Measurements from ENCODE around the gene NPDC1.

NPDC1 gene

DNA sequence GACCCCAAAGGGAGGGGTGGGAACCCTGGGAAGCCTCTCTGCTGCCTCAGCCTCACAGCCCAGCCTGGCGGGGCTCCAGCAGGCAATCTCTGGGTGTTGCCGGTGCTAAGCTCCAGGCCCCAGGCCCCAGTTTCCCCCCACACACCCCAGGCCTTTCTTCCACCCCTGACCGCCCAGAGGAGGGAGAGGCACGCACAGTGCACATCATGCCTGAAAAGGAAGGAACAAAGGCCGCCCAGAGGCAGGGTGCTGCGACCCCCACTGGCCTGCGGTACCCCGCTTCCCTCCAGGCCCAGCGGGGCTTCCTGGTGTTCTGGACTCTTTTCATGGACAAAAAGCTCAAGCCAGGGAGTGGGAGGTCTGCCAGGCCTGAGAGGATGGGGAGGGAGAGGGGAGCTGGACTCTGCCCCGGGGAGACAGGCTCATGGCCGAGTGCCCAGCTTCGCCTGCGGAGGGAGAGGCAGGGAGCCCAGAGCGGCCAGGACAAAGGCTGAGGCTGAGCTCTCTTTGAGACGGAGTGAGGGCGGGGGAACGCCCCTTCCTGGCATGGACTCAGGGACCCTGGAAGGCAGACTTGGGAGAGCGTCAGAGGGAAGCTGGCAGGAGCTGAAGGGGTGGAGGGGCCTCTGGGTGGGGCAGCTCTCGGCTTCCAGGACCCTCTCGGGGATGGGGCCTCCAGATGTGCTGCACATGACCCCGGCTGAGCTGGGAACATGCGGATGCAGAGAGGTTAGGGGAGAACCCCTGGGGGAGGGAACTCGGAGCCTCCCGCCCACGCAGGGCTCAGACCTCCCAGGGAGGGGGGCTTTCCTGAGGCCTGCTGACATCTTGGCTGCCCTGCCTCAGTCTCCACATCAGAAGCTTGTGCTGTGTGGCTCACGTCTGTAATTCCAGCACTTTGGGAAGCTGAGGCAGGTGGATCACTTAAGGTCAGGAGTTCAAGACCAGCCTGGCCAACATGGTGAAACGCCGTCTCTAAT is 9.7 kb upstream of the NPDC1 start:
- H3K36me3 ChIP-seq (ENCODE audit: insufficient read depth, low read length) = no peaks in the 10 kb centered on the region
- no peak for DNase-seq (ENCODE audit: low read depth, low spot score)
- no peaks in the 10 kb centered on the region for H3K9me3 ChIP-seq (ENCODE audit: low read depth, low read length)
- H3K9ac ChIP-seq (ENCODE audit: insufficient read length) = no peak overlapping the region
- H3K4me3 ChIP-seq = no peak overlapping the region
- no peak for TF ChIP-seq EZH2 (IDR thresholded peaks at IDR 0.05)
- no peak for TF ChIP-seq FOXP2 (optimal IDR thresholded peaks at IDR 0.05; ENCODE audit: control extremely low read depth, extremely low read length, insufficient read depth)
- no peak for TF ChIP-seq POLR2AphosphoS5 (IDR thresholded peaks at IDR 0.05; ENCODE audit: borderline replicate concordance, low read depth, low read length)
- no peak overlapping the region for H3K27ac ChIP-seq

DNA sequence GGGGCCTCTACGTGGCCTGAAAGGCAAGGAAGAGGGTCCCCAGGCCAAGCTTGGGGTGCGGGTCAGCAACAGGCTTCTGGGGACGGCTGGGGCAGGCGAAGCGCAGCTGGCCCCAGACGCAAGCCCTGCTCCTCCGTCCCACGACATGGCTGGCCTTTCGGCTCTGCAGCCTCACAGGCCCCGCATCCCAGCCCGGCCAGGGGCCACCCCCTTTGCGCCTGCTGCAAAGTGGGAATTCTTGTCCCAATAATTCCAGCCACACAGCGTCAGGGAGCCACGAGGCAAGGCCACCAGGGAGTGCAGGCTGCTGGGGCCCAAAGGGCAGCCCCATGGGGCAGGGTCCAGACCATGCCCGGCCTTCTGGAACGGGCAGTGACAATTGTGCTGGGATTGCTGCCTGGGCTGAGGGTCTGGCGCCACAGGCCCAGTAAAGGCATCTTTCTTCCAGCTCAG is 9.0 kb upstream of the NPDC1 start:
- Histone ChIP-seq H3K36me3 (ENCODE audit: insufficient read depth, low read length) (no peaks in the 10 kb centered on the region), H3K9me3 (ENCODE audit: low read depth, low read length) (no peaks in the 10 kb centered on the region), H3K4me3 (no peak overlapping the region), H3K27ac (no peak overlapping the region), H3K9ac (ENCODE audit: insufficient read length) (no peak overlapping the region)
- TF ChIP-seq EZH2 (IDR thresholded peaks at IDR 0.05) (no peak), FOXP2 (optimal IDR thresholded peaks at IDR 0.05; ENCODE audit: control extremely low read depth, extremely low read length, insufficient read depth) (no peak), POLR2AphosphoS5 (IDR thresholded peaks at IDR 0.05; ENCODE audit: borderline replicate concordance, low read depth, low read length) (no peak)
- no peak for DNase-seq (ENCODE audit: low read depth, low spot score)

DNA sequence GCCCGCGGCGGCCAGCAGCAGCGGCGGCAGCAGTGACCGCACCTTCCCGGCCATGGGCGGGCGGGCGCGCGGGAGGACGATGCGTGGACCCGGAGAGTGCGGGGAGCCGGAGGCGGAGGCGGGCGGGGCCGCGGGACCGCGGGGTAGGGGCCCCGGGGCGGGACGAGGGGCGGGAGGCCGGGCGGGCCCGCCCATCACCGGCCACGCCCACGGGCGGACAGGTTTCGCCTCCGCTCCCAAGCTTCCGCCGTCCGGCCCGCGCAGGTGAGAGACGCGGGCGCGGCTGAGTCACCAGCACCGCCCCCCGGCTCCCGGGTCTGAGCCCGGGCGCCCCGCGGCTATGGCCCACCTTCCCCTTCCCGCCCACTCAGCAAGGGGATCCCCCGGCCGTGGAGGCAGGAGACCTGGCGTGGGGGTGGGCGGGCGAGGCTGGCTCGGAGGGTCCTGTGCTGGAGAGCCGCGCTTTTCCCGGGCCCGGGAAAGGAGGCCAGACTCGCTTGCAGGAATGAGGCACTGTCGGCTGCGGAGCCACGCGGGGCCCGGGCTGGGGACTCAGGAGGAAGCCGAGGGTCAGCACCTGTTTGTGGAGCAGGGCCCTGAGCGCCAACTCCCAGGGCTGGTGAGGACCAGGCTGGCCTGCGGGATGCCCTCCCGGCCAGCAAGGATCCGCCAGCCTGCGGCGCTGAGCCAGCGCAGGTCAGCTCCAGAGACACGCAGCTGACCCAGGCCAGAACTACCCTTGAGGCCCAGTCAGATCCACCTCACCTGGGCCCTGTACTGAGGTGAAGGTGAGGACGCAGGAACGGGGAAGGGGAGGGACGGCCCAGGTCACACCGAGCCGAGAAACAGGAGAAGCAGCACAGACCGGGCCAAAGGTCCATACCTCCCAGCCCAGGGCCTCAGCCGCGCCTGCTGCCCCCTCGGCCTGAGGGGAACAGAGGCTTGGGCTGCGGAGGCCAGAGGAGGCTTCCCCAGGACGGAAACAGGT is 8.3 kb upstream of the NPDC1 start, which contains the start of gene ENTPD2:
Gene ENTPD2 (minus strand): TSS at position 118 of the 988 bp plus-strand sequence. CDS start 64 bp downstream, at position 54.
- Histone ChIP-seq H3K9me3 (ENCODE audit: low read depth, low read length) (no peaks in the 10 kb centered on the region), H3K9ac (ENCODE audit: insufficient read length) (no peak within 1 kb of the TSS), H3K4me3 (peak within 1 kb of the TSS; percentile 63), H3K36me3 (ENCODE audit: insufficient read depth, low read length) (no peaks in the 10 kb centered on the region), H3K27ac (no peak within 1 kb of the TSS)
- TF ChIP-seq EZH2 (IDR thresholded peaks at IDR 0.05) (no peak), POLR2AphosphoS5 (IDR thresholded peaks at IDR 0.05; ENCODE audit: borderline replicate concordance, low read depth, low read length) (no peak), FOXP2 (optimal IDR thresholded peaks at IDR 0.05; ENCODE audit: control extremely low read depth, extremely low read length, insufficient read depth) (no peak)
- no peak for DNase-seq (ENCODE audit: low read depth, low spot score)

DNA sequence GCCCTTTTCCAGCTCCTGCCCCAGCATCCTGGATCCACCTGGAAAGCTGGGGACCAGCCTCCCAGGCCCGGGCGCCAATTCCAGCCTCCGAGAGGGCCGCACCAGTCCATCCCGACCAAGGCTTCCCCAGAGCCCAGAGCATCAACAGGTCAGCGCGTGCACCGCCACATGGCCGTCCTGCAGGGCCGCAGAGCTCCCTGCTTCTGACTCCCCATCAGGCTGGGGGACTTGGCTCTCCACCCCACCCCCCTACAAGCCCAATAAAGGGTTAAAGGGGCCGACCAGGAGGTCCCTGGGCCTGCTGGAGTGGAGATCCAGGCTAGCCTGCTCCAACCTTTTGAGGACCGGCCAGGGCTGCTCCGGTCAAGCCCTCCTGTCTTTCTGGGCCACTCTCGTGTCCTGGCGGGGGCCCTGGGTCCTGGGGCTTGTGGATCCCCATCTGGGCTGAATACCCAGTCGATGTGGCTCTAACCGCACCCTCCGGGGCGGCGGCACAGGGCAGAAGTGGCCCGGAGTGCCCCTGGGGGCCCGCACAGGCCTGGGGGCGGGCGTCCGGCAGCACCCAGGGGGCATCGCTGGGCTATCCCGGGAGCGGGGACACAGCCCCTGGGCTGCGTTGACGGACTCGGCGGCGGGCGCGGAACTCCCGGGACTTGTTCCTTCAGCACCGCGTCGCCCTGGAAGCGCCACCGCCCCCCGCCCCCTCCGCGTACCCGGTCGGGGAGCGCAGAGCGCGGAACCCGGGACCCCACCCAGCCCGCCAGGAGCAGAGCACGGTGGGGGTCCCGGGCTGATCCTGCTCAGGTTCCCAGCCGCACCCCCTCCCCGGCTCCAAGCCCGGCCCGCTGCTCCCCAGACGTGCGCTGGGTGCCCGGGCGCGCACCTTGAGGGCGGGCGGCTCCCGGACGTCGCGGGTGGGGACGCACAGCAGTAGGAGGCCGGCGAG is 7.3 kb upstream of the NPDC1 start:
- Histone ChIP-seq H3K9me3 (ENCODE audit: low read depth, low read length) (no peaks in the 10 kb centered on the region), H3K36me3 (ENCODE audit: insufficient read depth, low read length) (no peaks in the 10 kb centered on the region), H3K27ac (no peak overlapping the region), H3K9ac (ENCODE audit: insufficient read length) (no peak overlapping the region), H3K4me3 (peak overlapping the region; percentile 63)
- DNase-seq (ENCODE audit: low read depth, low spot score) = no peak
- TF ChIP-seq POLR2AphosphoS5 (IDR thresholded peaks at IDR 0.05; ENCODE audit: borderline replicate concordance, low read depth, low read length) = no peak
- TF ChIP-seq EZH2 (IDR thresholded peaks at IDR 0.05) = no peak
- no peak for TF ChIP-seq FOXP2 (optimal IDR thresholded peaks at IDR 0.05; ENCODE audit: control extremely low read depth, extremely low read length, insufficient read depth)

DNA sequence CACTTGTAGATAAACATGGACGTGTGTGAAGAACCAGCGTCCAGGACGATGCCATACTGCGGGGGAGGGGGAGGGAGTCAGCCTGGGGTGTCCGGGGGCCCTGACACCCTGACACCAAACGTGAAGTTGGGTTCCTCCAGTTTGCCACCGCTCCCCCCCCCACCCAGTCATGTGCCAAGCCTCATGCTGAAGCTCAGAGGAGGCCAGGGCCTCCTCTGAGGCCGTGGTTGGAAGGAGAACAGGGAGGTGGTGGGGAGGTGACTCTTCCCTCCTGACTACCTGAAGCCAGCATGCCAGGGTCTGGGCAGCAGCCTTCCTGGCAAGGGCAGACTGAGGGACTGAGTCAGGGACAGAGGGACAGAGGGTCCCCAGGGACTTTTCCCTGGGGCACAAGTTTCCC is 6.3 kb upstream of the NPDC1 start:
- H3K4me3 ChIP-seq = no peak overlapping the region
- no peak overlapping the region for H3K9ac ChIP-seq (ENCODE audit: insufficient read length)
- H3K27ac ChIP-seq = no peak overlapping the region
- DNase-seq (ENCODE audit: low read depth, low spot score) = no peak
- no peaks in the 10 kb centered on the region for H3K36me3 ChIP-seq (ENCODE audit: insufficient read depth, low read length)
- no peaks in the 10 kb centered on the region for H3K9me3 ChIP-seq (ENCODE audit: low read depth, low read length)
- TF ChIP-seq FOXP2 (optimal IDR thresholded peaks at IDR 0.05; ENCODE audit: control extremely low read depth, extremely low read length, insufficient read depth) (no peak), EZH2 (IDR thresholded peaks at IDR 0.05) (no peak), POLR2AphosphoS5 (IDR thresholded peaks at IDR 0.05; ENCODE audit: borderline replicate concordance, low read depth, low read length) (no peak)

DNA sequence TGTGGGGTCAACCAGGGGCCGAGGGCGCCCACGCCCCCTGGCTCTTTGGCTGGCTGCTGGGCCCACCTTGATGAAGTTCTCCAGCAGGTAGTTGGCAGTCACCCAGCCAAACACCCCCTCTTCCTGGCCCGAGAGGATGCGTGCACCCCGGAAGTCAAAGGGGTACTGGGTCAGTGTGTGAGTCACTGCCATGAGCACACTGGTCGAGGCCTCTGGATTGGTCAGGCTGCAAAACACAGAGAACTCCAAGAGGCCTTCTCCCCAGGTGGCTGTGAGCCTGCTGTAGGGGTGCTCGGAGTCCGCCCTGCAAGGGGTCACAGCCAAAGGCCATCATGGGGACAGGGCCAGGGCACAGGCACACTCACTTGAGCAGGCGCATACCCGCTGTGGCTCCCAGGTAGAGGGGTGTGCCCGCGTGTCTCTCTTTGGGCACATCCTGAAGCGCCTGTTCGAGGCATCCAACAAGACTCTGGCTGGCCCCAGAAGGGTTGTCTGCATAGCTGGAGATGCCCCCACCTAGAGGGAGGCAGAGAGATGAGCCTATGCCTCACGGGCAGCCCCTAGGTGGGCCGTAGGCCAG is 5.3 kb upstream of the NPDC1 start:
- TF ChIP-seq FOXP2 (optimal IDR thresholded peaks at IDR 0.05; ENCODE audit: control extremely low read depth, extremely low read length, insufficient read depth) (no peak), EZH2 (IDR thresholded peaks at IDR 0.05) (no peak), POLR2AphosphoS5 (IDR thresholded peaks at IDR 0.05; ENCODE audit: borderline replicate concordance, low read depth, low read length) (no peak)
- no peaks in the 10 kb centered on the region for H3K36me3 ChIP-seq (ENCODE audit: insufficient read depth, low read length)
- H3K9ac ChIP-seq (ENCODE audit: insufficient read length) = no peak overlapping the region
- no peak for DNase-seq (ENCODE audit: low read depth, low spot score)
- H3K4me3 ChIP-seq = no peak overlapping the region
- no peaks in the 10 kb centered on the region for H3K9me3 ChIP-seq (ENCODE audit: low read depth, low read length)
- H3K27ac ChIP-seq = no peak overlapping the region

DNA sequence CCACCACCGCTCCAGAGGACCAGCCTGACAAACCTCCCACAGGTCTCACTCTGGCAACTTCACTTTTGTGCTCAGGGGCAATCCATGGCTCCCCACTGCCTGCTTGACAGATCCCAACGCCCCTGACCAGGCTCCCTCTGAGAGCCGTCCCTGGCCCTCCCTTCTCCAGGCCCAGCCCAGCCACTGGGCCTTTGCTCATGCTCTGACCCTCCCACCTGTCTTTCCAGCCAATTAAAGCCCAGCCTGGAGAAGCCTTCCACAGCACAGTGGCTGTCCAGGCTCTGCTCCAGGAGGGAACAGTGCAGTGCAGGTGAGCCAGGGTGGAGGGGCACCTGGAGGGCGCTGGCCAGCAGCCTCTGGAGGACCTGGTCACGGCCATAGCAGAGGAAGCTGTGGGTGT is 4.6 kb upstream of the NPDC1 start:
- Histone ChIP-seq H3K27ac (no peak overlapping the region), H3K36me3 (ENCODE audit: insufficient read depth, low read length) (no peaks in the 10 kb centered on the region), H3K9ac (ENCODE audit: insufficient read length) (no peak overlapping the region), H3K9me3 (ENCODE audit: low read depth, low read length) (no peaks in the 10 kb centered on the region), H3K4me3 (no peak overlapping the region)
- no peak for TF ChIP-seq FOXP2 (optimal IDR thresholded peaks at IDR 0.05; ENCODE audit: control extremely low read depth, extremely low read length, insufficient read depth)
- TF ChIP-seq POLR2AphosphoS5 (IDR thresholded peaks at IDR 0.05; ENCODE audit: borderline replicate concordance, low read depth, low read length) = no peak
- no peak for TF ChIP-seq EZH2 (IDR thresholded peaks at IDR 0.05)
- no peak for DNase-seq (ENCODE audit: low read depth, low spot score)

Data from SK-N-MC (cell line).